RPMI7951 (cell line): ENCODE measurements around the gene RIN3. TPM values are rescaled to one million over a fixed set of nuclear protein-coding genes. Genes with fewer than 3 reads are reported as not detected.
A peak's percentile ranks its signal among the peaks of the same experiment; 100 is the strongest.

Source experiments
- DNase-seq: peaks from one replicate; pipeline ENCODE4 v3.0.0-alpha.2; 2012; ENCODE audit warnings: low read depth
- total RNA-seq: library from RNA; depleted of rRNA; stranded (reverse); fragments of >200 nt; shearing (Covaris generic); gene quantifications from 2 replicates; pipeline ENCODE4 v1.2.3, GENCODE V29; 2014

RIN3 gene
- total RNA-seq, 1 experiment from 2014 or later: 6.4 TPM

DNA sequence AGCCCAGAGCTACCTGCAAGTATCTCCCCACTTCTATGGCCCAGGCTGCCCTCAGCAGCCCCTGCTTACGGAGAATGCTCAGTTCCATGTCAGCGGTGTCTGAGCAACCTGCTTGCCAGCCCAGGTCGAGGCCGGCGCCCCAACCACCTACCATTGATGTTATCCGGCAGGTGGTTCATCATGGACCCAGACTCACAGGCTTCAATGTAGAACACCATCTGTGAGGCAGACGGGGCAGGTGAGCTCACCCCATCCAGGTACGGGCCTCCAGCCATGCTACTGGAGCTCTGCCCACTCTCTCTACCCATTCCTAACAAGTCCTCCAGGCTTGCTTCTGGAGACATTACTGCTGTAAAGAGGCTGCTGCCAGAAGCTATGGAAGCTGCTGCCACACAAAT, 199.1 kb downstream of the RIN3 start:
- DNase-seq: no peak

DNA sequence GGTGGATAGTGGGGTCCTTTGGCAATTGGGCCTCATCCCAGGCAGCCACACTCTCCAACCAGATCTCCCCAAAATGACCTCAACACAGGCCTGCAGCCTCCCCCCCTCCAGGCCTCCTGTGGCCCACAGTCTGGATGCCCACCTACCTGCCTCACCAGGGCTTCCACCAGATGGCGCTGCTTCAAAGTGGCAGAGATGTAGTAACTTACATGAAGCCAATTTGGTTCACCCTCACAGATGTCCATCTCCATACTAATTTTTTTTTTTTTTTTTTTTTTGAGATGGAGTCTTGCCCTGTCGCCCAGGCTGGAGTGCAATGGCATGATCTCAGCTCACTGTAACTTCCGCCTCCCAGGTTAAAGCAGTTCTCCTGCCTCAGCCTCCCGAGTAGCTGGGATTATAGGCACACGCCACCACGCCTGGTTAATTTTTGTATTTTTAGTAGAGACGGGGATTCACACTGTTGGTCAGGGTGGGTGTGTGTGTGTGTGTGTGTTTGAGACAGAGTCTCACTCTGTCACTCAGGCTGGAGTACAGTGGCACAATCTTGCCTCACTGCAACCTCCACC, 201.2 kb downstream of the RIN3 start:
- peak; percentile 60 for DNase-seq

DNA sequence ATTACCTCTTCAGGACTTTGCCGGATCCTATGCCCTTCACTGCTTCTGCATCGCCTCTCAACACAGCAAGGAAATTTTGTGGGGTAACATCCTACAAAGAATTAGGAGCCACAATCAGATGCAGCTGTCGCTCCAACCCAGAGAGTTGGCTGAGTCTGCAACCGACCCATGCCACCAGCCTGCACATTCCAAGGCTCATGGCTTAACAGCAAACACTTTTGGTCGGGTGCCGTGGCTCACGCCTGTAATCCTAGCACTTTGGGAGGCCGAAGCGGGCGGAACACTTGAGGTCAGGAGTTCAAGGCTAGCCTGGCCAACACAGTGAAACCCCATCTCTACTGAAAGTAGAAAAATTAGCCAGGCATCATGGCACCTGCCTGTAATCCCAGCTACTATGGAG, 202.6 kb downstream of the RIN3 start:
- DNase-seq: no peak

GRCh38 chr14:92717571-92718042, 204.0 kb downstream of the RIN3 start:
- no peak for DNase-seq

DNA sequence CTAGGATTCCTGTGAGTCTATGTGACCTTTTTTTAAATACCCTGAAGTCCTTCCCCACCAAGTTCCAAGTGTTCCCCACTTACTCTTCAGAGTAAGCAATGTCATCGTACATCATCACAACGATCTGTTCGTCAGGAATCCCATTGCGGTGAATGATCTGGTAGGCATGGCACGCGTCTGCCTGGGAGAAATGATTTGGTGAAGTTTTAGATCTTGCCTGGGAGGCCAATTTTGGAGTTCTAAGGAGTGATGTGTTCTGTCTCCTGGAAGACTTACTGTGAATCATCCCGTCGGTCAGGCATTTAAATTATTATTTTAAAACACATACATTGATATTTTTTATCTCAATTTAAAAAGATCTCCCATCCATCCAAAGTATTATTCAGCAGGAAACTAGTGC, 205.1 kb downstream of the RIN3 start:
- DNase-seq: no peak

GRCh38 chr14:92719421-92719820, 205.8 kb downstream of the RIN3 start:
- no peak for DNase-seq

DNA sequence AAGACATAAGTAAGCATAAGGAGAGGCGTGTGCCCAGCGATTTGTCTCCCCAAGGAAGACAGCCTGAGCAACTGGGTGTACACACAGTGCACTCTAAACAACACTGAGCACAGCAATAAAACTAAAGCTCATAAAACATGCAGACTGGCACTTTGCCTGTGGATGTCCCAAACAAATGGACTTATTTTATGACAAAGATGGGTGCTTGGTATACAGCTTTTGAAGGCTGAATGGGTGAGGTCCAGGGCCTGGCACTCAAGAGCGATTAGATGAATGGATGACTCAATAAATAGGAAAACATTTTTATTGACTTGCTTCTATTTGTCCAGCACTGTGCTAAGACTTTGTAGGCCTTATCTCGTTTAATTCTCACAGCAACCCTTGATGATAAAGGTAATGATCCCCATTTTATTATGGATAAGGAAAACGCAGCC, 206.3 kb downstream of the RIN3 start:
- DNase-seq: no peak

- no peak for DNase-seq
Observed at GRCh38 chr14:92724516-92725340, 211.1 kb downstream of the RIN3 start.

DNA sequence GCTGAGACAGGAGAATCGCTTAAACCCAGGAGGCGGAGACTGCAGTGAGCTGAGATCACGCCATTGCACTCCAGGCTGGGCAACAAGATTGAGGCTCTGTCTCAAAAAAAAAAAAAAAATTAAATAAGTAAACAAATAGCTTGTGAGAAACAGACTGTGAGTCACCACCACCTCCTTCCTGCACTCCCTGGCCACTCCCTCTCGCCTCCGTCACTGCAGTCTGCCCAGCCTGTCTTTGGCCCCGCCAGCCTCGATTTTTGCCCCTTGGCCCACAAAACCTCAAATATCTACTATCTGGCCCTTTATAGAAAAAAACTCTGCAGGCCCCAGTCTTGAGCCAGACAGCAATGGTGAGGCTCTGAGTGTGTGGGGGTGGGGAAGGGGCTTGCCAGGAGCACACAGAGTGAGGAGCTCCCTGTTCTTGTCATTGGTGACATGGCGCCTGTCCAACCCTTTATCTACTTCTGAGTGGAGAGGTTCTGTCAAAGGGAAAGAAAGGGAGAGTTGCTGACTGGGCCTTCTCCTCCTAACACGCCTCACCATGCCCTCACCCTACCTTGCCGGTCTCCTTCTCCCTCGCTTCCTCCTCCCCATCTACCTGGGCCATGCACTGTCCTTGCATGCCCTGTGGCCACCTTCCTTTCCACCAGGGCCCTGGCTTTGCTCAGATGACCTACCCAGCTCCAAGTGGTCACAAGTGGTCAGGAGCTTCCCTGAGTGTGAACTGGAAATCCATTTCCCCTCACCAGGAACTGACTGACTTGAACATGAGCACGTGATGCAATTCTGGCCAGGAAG, 212.8 kb downstream of the RIN3 start:
- peak; percentile 84 for DNase-seq

- no peak for DNase-seq
Observed at GRCh38 chr14:92726933-92727262, 213.3 kb downstream of the RIN3 start.

- peak; percentile 39 for DNase-seq
Observed at GRCh38 chr14:92728759-92729364, 215.3 kb downstream of the RIN3 start.

DNA sequence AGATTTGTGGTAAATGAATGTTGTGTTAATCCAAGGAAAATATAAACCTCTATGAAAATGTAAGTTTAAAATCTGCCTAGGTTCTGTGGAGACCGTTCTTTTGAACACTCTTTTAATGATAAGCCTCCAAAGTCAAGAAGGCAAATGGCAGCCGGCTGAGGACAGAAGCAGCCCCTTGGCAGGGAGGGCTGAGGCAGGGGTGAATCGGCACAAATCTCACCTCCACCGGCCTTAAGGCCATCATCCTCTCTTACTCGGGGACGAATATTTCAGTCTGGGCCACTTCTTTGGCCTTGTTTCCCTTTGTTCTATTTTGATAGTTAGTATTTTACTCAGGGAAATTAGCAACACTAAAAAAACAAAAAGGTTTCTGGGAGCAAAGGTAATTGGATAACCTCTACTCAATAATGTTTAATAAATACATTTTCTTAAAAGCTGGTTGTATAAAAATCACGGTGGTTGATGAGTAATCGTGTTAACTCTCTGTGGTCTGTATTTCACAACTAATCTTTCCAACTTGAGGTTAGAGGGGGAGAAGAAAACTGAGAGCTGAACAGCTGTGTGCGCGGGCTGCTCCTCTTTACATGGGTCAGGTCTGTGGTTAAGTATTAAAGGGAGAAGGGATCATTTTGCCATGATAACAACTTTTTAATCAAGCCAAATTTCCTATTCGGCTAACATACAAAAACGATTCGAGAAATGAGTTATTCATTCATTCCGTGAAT, 216.2 kb downstream of the RIN3 start:
- peak; percentile 86 for DNase-seq

DNA sequence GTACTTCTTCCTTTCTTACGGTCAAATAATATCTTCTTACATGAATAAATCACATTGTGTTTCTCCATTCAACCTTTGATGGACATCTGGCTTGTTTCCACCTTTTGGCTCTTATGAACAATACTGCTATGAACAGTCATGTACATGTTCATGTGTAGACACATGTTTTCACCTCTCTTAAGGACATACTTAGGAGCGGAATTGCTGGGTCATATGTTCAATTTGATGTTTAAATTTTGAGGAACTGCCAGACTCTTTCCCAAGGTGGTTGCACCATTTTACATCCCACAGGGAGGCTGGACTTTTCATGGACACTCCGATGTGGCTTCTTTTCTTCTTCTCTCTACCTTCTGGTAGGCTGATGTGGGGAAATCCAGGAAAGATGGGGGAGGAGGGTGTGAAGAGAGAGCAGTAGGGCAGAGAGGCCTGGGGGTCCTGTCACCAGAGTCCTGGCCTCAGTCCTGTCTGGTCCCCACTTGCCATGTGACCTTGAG, 218.1 kb downstream of the RIN3 start:
- no peak for DNase-seq

DNA sequence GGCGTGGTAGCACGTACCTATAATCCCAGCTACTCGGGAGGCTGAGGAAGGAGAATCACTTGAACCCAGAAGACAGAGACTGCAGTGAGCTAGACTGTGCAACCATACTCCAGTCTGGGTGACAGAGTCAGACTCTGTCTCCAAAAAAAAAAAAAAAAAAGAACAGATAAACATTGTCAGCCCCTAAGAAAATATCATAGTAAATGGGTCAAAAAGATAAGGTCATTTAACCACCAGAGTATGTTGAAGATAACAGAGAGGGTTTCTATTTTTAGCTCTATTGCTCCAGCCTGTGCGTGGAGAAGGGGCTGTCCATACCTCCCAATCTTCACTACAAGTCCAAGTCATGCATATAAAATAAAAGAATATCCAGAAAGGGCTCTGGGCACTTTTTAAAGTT, 219.4 kb downstream of the RIN3 start:
- no peak for DNase-seq

GRCh38 chr14:92734618-92735017, 221.0 kb downstream of the RIN3 start:
- no peak for DNase-seq

- DNase-seq: no peak
Observed at GRCh38 chr14:92735344-92735743, 221.8 kb downstream of the RIN3 start.

- no peak for DNase-seq
Observed at GRCh38 chr14:92737206-92737605, 223.6 kb downstream of the RIN3 start.

DNA sequence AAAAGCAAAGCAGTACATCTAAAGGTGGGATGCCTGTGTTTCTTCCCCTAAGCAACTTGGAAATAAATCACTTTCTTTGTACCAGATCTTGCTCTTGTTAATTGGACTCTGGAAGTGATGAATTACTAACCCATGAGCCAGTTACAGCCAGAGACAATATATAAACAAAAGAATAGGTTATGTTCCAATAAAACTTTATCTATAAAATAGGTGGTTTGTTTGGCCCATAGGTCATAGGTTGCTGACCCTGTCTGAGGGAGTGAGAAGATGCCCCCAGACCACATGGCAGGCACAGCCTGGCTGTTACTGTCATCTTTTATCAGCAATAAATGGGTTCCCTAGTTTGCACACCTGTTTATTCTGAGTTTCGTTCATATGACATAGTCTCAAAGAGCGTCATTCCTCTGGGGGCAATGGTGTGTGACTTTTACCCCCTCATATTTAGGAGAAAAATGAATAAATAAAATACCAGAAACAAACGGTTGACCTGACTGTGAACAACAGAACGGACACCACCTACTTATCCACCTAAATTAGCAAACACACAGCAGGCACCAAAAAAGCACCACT, 224.1 kb downstream of the RIN3 start:
- DNase-seq: no peak
